Ovary (tissue), 10 donors: Measurements from ENCODE around the gene FER1L5. TPM values are rescaled to one million over a fixed set of nuclear protein-coding genes. Genes with fewer than 3 reads are reported as not detected.

ENCODE experiments used
- DNase-seq, 5 donors: peaks; one replicate each; pipeline ENCODE4 v3.0.0-alpha.2; 2019 to 2020
- H3K27ac ChIP-seq, 2 donors: fragments of 200-600 bp; one replicate each; pipeline versions ENCODE4 v1.5.1 to v1.8.0; 2019 to 2022
- H3K27me3 ChIP-seq: fragments of 200-600 bp; one replicate; pipeline ENCODE4 v1.8.0; 2022
- H3K36me3 ChIP-seq: fragments of 200-600 bp; sonication (generic); one replicate; pipeline ENCODE4 v1.5.1; 2019
- H3K4me1 ChIP-seq: one replicate; pipeline ENCODE4 v1.8.1; 2013; ENCODE audit warnings: mild to moderate bottlenecking, moderate library complexity; ENCODE audit not compliant: insufficient read depth
- H3K4me3 ChIP-seq: fragments of 200-600 bp; sonication (generic); one replicate; pipeline ENCODE4 v1.5.1; 2017
- H3K9me3 ChIP-seq, 2 donors: fragments of 200-600 bp in 1 of 2; sonication (generic) in 1 of 2; one replicate each; pipeline versions ENCODE4 v1.5.1 to v1.8.1; 2013 to 2019; ENCODE audit warnings: mild to moderate bottlenecking in 1 of 2, moderate library complexity in 1 of 2
- EP300 ChIP-seq: sonication (generic); formaldehyde crosslinking; IDR thresholded peaks from one replicate; pipeline ENCODE4 v1.6.1; 2017; ENCODE audit warnings: antibody characterized with exemption
- POLR2A ChIP-seq: fragments of 450-650 bp; IDR thresholded peaks from one replicate; pipeline ENCODE4 v1.6.1; 2017; ENCODE audit warnings: antibody characterized with exemption, mild to moderate bottlenecking, moderate library complexity
- WGBS, 3 donors: extraction: QIAGEN DNeasy Blood & Tissue Kit in 1 of 3; methylation state at CpG; one replicate each; pipeline versions ENCODE4 v1.1.5 to v1.1.7; 2013 to 2017; 5-methylcytosine and 5-hydroxymethylcytosine counted together
- intact Hi-C, 4 donors: fragments of 100-400 bp; cut with DNase I; formaldehyde crosslinking; loops; one replicate each; pipeline versions ENCODE4 v1.11.0 to v1.15.1; 2022 to 2023
- long read RNA-seq, 3 donors: library from polyadenylated mRNA in 2 of 3; unstranded in 2 of 3; transcript quantifications; one replicate each; pipeline ENCODE4 v2.0.0 and lab custom pipeline, GENCODE V29; 2021 to 2026
- polyA plus RNA-seq, 2 donors: library from polyadenylated mRNA; stranded (reverse); fragments of 200-250 nt in 1 of 2; fragments of 350-450 nt in 1 of 2; fragmentation: Illumina TruSeq in 1 of 2; extraction: RNeasy Lipid Tissue Mini Kit (QIAGEN cat#74804) in 1 of 2; gene quantifications; one replicate each; pipeline ENCODE4 v1.2.3, GENCODE V29; 2013 to 2014
- total RNA-seq, 7 donors: library from RNA; depleted of rRNA in 2 of 7; stranded (reverse); fragments of >200 nt in 2 of 7; fragmentation: NEBNext Ultra II Directional in 3 of 7; extraction: Animal tissue kit (Norgen Biotek cat#: 25700) in 3 of 7; gene quantifications; one replicate each; pipeline versions ENCODE4 v1.1.0 to v1.2.4, GENCODE V29; 2016 to 2023
- TF ChIP-seq, protein P1 (sequence below), 3 donors: fragments of 450-650 bp in 2 of 3; fragments of 200-600 bp in 1 of 3; IDR thresholded peaks; one replicate each; pipeline versions ENCODE4 v1.5.1 to v1.8.0; 2016 to 2022; ENCODE audit warnings: antibody characterized with exemption in 3 of 3, mild to moderate bottlenecking in 1 of 3
- donor health status: DM: no; HTN: no; CAD: no; lungs with moderate emphysema.
- donor health status: DM: no; HTN: no; CAD: no.
- donor health status: Bipolar disorder and iron deficiency.
- donor health status: DM: yes; HTN: yes; CAD: no.
- donor health status: DM: no; HTN: no; CAD: no.
- donor health status: DM: yes; HTN: yes; CAD: no.

Gene FER1L5
- under 1 TPM; 0.12 to 0.80 (median 0.34) TPM for total RNA-seq
- polyA plus RNA-seq: under 1 TPM; 0.08 to 0.23 TPM
- long read RNA-seq, donor 1, partial matches to known transcripts: 0 of 5 reads
- long read RNA-seq, donor 1, other reads (novel, unspliced or antisense): 5 of 5 reads
- long read RNA-seq, donor 2: 0 reads
- long read RNA-seq, donor 3: 0 reads

DNA sequence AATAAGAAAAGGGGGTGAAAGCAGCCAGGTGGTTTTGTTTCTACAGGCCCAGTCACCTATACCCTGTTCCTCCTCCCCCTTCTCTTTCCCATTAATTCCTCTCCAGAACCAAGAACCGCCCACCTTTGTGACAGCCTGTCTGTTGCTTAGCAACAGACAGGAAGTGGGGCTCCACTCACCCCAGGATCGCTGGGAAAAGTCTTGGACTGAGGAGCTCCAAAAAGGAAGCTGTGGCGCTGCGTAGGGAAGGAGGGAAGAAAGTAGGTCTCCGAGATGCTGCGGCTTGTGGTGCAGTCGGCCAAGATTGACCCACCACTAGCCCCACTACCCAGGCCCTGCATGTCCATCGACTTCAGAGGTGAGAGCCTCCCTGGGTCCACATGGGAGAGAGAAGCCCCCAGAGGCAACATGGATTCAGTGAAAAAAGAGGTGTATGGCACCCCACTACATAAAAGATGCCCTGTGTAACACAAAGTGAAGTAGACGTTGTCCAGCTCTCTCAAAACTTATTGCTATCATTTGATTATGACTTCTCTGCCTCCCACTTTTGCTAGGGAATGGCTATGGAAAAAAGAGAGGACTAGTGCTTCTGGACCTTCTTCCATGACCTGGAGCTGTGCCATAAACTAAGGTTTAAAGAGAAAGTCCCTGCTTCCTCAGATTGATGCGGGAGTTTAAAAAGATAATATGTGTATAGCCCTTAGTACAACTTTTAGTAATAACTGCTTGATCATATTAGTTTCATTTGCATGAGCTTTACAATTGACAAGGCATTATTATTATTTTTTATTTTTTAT, at the start of gene FER1L5:
TSS of gene FER1L5 (plus strand) at position 201 of the 797 bp plus-strand sequence. CDS start at position 274, 73 bp downstream.
- TF ChIP-seq, protein P1, sequence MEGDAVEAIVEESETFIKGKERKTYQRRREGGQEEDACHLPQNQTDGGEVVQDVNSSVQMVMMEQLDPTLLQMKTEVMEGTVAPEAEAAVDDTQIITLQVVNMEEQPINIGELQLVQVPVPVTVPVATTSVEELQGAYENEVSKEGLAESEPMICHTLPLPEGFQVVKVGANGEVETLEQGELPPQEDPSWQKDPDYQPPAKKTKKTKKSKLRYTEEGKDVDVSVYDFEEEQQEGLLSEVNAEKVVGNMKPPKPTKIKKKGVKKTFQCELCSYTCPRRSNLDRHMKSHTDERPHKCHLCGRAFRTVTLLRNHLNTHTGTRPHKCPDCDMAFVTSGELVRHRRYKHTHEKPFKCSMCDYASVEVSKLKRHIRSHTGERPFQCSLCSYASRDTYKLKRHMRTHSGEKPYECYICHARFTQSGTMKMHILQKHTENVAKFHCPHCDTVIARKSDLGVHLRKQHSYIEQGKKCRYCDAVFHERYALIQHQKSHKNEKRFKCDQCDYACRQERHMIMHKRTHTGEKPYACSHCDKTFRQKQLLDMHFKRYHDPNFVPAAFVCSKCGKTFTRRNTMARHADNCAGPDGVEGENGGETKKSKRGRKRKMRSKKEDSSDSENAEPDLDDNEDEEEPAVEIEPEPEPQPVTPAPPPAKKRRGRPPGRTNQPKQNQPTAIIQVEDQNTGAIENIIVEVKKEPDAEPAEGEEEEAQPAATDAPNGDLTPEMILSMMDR (IDR thresholded peaks at IDR 0.05): no peak
- TF ChIP-seq POLR2A (no peak), EP300 (no peak)
- Histone ChIP-seq H3K4me1 (peaks cover 3% of the 10 kb centered on the region), H3K4me3 (peak within 1 kb of the TSS; percentile 13), H3K9me3 (no peaks in the 10 kb centered on the region), H3K27me3 (no peaks in the 10 kb centered on the region), H3K27ac (peak within 1 kb of the TSS in 1 of 2 donors; percentile 18), H3K36me3 (no peaks in the 10 kb centered on the region)
- WGBS, 3 donors: 7 to 16% (median 12%) methylated on average over 10 of the region's 10 CpGs
- DNase-seq: peak; percentile 50 to 62 (median 52)
- intact Hi-C loops: loop anchor here in 1 of 4 donors (10.0 kb wide), 1 partner anchor 102 kb away; the partner anchor contains the start of gene LMAN2L

DNA sequence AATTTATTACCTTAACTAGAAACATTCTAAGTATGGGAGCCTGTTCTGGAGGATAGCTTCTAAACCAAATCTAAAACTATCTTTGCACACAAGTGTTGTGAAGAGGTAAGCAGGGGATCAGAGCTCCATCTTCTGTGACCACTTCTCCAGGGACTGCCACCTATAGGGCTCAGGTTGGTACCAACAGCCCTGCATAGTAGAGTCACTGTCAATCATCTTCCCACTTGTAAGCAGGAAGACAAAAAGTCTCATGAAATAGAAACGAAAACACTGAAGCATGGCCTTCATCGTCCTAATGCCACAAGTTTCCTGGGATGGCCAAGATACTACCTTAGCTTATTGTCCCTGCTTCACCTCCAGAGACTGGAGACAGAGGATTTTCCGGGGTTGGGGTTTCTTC, 48.3 kb upstream of the FER1L5 start:
- Histone ChIP-seq H3K27me3 (no peaks in the 10 kb centered on the region), H3K4me1 (no peaks in the 10 kb centered on the region), H3K27ac (no peak overlapping the region), H3K9me3 (no peaks in the 10 kb centered on the region), H3K36me3 (no peaks in the 10 kb centered on the region), H3K4me3 (no peak overlapping the region)
- DNase-seq: no peak
- intact Hi-C loops: no loop called here
- 88 to 97% (median 92%) methylated on average over 3 of the region's 3 CpGs for WGBS, 3 donors
- TF ChIP-seq POLR2A: no peak
- TF ChIP-seq, protein P1 (IDR thresholded peaks at IDR 0.05): no peak

DNA sequence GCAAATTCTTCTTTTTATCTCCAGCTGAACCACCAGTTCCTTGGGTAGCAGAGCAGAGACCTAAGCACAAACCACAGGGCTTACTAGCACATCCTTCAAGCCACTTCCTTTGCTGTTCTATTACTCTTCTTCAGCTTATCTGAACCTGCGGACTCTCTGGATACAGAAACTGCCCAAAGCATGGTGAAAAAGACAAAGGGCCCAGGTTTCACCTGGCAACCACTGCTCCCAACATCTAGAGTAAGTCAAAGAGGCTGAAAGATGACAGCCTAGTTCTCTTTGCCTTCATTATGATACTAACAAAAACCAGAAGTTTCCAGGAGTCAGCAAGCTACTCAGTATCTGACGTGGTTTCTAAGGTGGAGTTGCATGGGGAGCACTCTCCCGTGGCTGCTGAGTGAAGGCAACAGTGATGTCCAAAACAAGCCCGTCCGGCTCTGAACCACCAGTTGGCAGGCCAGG, 47.8 kb upstream of the FER1L5 start:
- Histone ChIP-seq H3K4me1 (no peaks in the 10 kb centered on the region), H3K4me3 (no peak overlapping the region), H3K9me3 (no peaks in the 10 kb centered on the region), H3K27me3 (no peaks in the 10 kb centered on the region), H3K27ac (no peak overlapping the region), H3K36me3 (no peaks in the 10 kb centered on the region)
- TF ChIP-seq POLR2A: no peak
- TF ChIP-seq, protein P1 (IDR thresholded peaks at IDR 0.05): no peak
- TF ChIP-seq EP300: no peak
- WGBS, 3 donors: 85 to 97% (median 95%) methylated on average over 5 of the region's 5 CpGs
- no peak for DNase-seq
- intact Hi-C loops: no loop called here

DNA sequence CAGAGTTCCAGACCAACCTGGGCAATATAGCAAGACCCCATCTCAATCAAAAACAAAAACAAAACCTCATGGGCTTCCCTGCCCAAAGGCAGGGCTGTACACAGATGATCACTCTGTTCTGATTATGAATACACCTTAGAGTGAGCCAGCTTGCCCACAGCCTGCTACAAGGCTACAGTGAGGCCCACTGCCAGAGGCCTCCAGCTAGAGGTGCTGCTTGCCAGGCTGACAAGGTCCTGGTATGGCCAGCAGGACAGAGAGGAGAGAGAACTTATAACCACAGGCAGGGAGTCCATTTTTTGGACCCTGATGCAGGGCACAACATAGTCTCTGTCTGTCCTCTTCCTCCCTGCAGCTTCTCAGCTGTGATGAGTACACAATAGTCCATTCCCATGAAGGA, 46.0 kb upstream of the FER1L5 start:
- Histone ChIP-seq H3K27me3 (no peaks in the 10 kb centered on the region), H3K4me3 (no peak overlapping the region), H3K4me1 (no peaks in the 10 kb centered on the region), H3K36me3 (no peaks in the 10 kb centered on the region), H3K9me3 (no peaks in the 10 kb centered on the region), H3K27ac (no peak overlapping the region)
- TF ChIP-seq, protein P1 (IDR thresholded peaks at IDR 0.05): no peak
- TF ChIP-seq POLR2A (no peak), EP300 (no peak)
- DNase-seq: no peak
- intact Hi-C loops: no loop called here
